ENCODE results near the gene SMOC1. TPM values are rescaled to one million over a fixed set of nuclear protein-coding genes. Genes with fewer than 3 reads are reported as not detected.

The SMOC1 gene
- total and polyA plus RNA-seq, 2 of the 8 experiments (the other 6 are each of a cell fraction or from before 2014, with no cell fraction given), result 1.6 to 2.4 TPM

GRCh38 chr14:69989622-69990021 is 110.4 kb downstream of the SMOC1 start (continued):
- TF ChIP-seq SAP30 (IDR thresholded peaks at IDR 0.05; ENCODE audit: insufficient read depth, insufficient replicate concordance, low read length) (no peak), CHD7 (IDR thresholded peaks at IDR 0.05; ENCODE audit: insufficient replicate concordance, low read length) (no peak)

All from H1 (cell line).